Type B pancreatic cell (in vitro differentiated cells): ENCODE measurements around the gene TMEM37. TPM values are rescaled to one million over a fixed set of nuclear protein-coding genes. Genes with fewer than 3 reads are reported as not detected.
A peak's percentile ranks its signal among the peaks of the same experiment; 100 is the strongest.

ENCODE experiments used
- DNase-seq: peaks from one replicate; pipeline ENCODE4 v3.0.0; 2021; ENCODE audit warnings: mixed read lengths; ENCODE audit not compliant: unreplicated experiment; ENCODE audit errors: extremely low spot score
- H3K27ac Mint-ChIP-seq: 2 replicates; pipeline ENCODE4 v1.8.0; 2021; ENCODE audit warnings: mild to moderate bottlenecking, mixed read lengths
- H3K27me3 Mint-ChIP-seq: 2 replicates; pipeline ENCODE4 v1.8.0; 2021; ENCODE audit warnings: mixed read lengths
- H3K36me3 Mint-ChIP-seq: 2 replicates; pipeline ENCODE4 v1.8.0; 2021; ENCODE audit warnings: mixed read lengths
- H3K4me1 Mint-ChIP-seq: one replicate; pipeline ENCODE4 v1.8.0; 2021; ENCODE audit warnings: mixed read lengths; ENCODE audit not compliant: unreplicated experiment
- H3K4me3 Mint-ChIP-seq: 2 replicates; pipeline ENCODE4 v1.8.0; 2021; ENCODE audit warnings: mild to moderate bottlenecking, mixed read lengths
- H3K9me3 Mint-ChIP-seq: 2 replicates; pipeline ENCODE4 v1.8.0; 2021; ENCODE audit warnings: mixed read lengths
- CTCF ChIP-seq: fragments of 200-600 bp; sonication (generic); conservative IDR thresholded peaks from 2 replicates; pipeline ENCODE4 v1.5.0; 2021; ENCODE audit warnings: antibody characterized with exemption, mild to moderate bottlenecking
- total RNA-seq: library from RNA; stranded (reverse); gene quantifications from 2 replicates; pipeline ENCODE4 v1.2.1, GENCODE V29; 2021; ENCODE audit warnings: low replicate concordance

Gene TMEM37
- total RNA-seq, 1 donor from 2014 or later: 11.8 TPM

GRCh38 chr2:119432851-119433522 lies 1.3 kb downstream of the TMEM37 start:
- H3K27ac Mint-ChIP-seq: peak overlapping the region; percentile 71
- TF ChIP-seq CTCF: no peak
- H3K9me3 Mint-ChIP-seq: no peaks in the 10 kb centered on the region
- H3K4me1 Mint-ChIP-seq: peaks cover 52% of the 10 kb centered on the region
- H3K36me3 Mint-ChIP-seq: peaks cover 8% of the 10 kb centered on the region
- no peak for DNase-seq
- peaks cover 5% of the 10 kb centered on the region for H3K27me3 Mint-ChIP-seq
- peak overlapping the region; percentile 88 for H3K4me3 Mint-ChIP-seq

GRCh38 chr2:119433636-119434327 lies 2.1 kb downstream of the TMEM37 start:
- peak overlapping the region; percentile 71 for H3K27ac Mint-ChIP-seq
- H3K9me3 Mint-ChIP-seq: no peaks in the 10 kb centered on the region
- peaks cover 8% of the 10 kb centered on the region for H3K36me3 Mint-ChIP-seq
- peak overlapping the region; percentile 88 for H3K4me3 Mint-ChIP-seq
- H3K27me3 Mint-ChIP-seq: peaks cover 5% of the 10 kb centered on the region
- DNase-seq: no peak
- no peak for TF ChIP-seq CTCF
- peaks cover 45% of the 10 kb centered on the region for H3K4me1 Mint-ChIP-seq

- no peaks in the 10 kb centered on the region for H3K9me3 Mint-ChIP-seq
- TF ChIP-seq CTCF: no peak
- peaks cover 37% of the 10 kb centered on the region for H3K4me1 Mint-ChIP-seq
- no peak for DNase-seq
- H3K27ac Mint-ChIP-seq: peak overlapping the region; percentile 71
- peaks cover 8% of the 10 kb centered on the region for H3K36me3 Mint-ChIP-seq
- peaks cover 5% of the 10 kb centered on the region for H3K27me3 Mint-ChIP-seq
- H3K4me3 Mint-ChIP-seq: peak overlapping the region; percentile 73
Observed at GRCh38 chr2:119434664-119435063, 3.0 kb downstream of the TMEM37 start.

GRCh38 chr2:119435081-119435952 lies 3.7 kb downstream of the TMEM37 start:
- Mint-ChIP-seq H3K27me3 (peaks cover 5% of the 10 kb centered on the region), H3K27ac (peak overlapping the region; percentile 45), H3K4me3 (peak overlapping the region; percentile 67), H3K9me3 (no peaks in the 10 kb centered on the region), H3K36me3 (peaks cover 8% of the 10 kb centered on the region), H3K4me1 (peaks cover 33% of the 10 kb centered on the region)
- TF ChIP-seq CTCF: no peak
- no peak for DNase-seq

- peaks cover 29% of the 10 kb centered on the region for H3K4me1 Mint-ChIP-seq
- H3K9me3 Mint-ChIP-seq: no peaks in the 10 kb centered on the region
- H3K27me3 Mint-ChIP-seq: peaks cover 5% of the 10 kb centered on the region
- no peak for TF ChIP-seq CTCF
- peaks cover 8% of the 10 kb centered on the region for H3K36me3 Mint-ChIP-seq
- peak overlapping the region; percentile 45 for H3K27ac Mint-ChIP-seq
- DNase-seq: no peak
- H3K4me3 Mint-ChIP-seq: peak overlapping the region; percentile 67
Observed at GRCh38 chr2:119435953-119436297, 4.3 kb downstream of the TMEM37 start.
